HuH-7.5 (cell line): ENCODE results near the gene ATP2C2.

Experiments
- DNase-seq: peaks from one replicate; pipeline ENCODE4 v3.0.0; 2011; ENCODE audit warnings: low spot score

ATP2C2 gene

DNA sequence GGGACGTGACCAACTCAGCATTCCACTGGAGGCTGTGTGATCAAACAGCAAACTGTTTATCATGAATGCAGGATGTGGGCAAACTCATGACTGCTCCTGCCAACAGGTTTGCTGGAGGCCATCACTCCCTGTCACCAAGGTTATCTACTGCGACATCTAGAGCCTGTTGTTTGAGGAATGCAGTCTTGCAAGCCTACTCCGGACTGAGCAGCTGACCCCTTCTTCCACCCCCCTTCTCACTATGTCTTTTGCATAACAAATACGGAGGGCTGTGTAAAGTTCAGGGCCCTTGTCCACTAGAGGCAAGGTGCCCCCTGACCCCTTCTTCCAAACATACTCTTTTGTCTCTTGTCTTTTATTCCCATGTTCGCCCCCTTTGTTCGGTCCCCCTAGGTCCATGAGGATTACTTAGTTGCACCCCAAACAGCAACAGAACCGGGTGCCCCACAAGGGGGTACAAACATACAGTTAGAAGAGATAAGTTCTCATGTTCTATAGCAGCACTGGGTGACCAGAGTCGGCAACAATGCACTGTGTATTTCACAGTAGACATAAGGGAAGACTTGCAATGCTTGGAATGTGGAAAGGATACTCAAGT, 107.4 kb downstream of the ATP2C2 start:
- DNase-seq, result no peak

DNA sequence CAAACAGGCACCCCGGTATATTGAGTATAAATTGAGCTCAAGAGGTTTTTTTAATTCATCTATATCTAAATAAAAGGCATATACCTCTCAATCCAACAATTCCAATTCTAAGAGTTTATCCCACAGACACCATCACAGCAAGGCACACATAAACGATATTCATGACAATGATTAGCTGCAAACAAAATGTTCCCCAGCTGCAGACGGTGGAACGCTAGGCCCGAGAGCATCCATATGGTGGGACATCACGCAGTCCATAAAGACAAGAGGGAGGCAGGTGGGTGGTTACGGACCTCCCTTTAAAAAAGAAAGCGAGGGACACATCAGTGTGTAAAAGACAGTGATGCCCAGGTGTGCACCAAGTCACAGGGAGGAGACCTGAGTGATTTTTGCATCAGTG, 108.1 kb downstream of the ATP2C2 start:
- no peak for DNase-seq

DNA sequence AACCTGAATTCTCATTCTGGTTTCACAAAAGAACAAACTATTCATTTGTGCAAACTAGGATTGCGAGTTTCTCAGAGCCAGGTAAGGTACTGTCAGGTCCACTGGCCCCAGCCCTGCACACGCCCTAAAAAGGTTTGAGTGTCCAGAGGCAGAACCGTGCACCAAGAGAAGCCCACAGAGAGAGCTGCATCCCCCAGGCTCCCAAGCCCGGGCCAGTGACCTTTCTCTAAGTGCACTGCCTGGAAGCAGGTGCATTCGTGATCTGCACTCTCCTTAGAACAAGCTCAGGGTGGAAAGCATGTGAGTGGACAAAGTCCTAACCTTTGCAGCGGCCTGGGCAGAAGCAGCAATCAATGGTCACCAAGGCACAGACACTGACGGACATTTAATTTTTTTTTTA, 109.3 kb downstream of the ATP2C2 start:
- DNase-seq, result no peak

DNA sequence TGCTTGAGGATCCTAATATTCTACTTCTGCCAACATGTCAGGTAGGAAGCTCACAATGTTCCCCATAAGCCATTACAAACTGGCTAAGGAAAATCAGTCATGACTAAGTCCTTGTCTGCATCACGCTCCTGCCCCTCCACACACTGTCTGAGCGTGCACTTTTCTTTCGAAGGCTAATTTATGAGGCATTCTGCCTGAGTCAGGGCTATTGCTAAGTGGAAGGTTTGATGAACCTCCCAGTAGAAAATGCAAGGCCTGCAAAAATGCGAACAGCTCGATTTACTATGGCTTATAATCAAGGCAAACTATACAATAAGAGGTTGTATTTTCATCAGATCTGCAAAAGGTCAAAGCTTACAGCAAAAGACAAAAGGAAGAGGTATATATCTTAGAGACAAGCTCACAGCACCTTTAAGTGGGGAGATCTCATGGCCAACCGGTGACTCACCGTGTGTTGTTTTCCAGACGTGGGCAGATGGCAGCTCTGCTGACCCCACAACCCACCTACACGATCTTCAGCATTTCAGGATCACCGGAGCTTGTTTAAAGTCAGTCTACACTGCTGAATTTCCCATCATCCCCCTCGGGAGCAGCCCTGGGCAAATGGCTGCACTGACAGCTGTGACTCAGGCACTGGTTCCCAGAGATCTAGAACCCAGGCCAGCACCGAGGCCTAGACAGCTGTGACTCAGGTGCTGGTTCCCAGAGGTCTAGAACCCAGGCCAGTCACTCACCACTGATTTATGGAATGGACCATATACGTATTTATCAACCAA, 110.0 kb downstream of the ATP2C2 start:
- no peak for DNase-seq

DNA sequence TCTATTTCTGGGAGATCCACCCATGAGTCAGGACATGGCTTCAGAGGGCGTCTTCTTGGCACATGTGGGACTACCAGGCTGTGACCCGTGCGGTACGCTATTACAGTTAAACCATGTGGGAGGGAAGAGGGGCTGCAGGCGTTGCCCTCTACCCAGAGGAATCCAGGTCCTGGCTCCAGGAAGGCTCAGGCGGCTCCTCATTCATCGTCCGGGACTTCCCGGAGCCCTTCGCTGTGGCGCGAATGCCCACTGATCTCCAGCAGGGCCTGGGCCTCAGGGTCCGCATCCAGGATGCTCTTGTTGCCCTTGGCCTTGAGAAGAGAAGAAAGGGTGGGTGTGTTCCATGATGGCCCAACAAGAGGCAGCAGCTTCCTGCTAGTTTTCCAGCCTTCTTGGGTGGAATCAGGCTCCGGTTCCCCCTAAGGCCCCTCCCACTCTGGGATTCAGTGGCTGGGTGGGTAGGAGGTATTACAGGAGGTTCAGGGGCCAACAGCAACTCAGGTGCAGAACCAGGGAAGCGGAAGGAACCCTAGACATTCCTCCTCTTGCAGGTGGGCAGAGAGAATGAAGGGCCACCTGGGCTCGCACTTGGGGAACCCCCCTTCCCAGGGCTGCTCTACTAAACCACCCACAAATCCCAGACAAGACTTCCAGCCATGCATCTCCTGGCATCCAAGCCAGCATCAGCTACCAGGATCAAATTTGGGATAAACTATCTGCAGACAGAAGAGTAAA, 111.5 kb downstream of the ATP2C2 start:
- DNase-seq, result no peak

DNA sequence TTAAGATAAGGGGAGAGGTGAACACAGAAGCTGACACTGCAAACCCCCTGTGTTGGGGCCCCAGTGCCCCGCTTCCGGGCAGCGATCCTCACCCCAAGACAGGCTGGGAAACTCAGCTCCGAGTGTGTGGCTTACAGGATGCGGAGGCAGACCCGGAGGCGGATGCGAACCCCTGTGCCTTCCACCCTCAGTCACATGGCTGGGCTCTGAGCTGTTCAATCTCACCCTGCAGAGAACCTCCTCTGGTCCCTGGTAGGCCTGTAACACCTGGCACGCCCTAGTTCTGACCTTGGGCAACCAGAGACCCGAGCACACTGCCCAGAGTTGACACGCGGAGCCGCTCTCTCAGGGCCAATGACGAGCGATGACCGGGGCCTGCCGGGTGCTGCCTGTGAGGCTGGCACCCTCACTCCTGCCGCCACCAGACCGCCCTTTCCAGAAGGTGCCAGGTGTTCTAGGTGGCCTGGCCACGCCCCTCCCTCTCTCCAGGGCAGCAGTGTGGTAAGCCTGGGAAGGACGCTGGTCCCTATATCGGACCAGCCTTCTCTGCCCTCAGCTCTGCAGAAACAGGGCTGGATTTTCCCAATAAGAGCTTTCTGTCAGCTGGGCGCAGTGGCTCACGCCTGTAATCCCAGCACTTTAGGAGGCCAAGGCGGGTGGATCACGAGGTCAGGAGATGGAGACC, 112.9 kb downstream of the ATP2C2 start:
- DNase-seq, result no peak

DNA sequence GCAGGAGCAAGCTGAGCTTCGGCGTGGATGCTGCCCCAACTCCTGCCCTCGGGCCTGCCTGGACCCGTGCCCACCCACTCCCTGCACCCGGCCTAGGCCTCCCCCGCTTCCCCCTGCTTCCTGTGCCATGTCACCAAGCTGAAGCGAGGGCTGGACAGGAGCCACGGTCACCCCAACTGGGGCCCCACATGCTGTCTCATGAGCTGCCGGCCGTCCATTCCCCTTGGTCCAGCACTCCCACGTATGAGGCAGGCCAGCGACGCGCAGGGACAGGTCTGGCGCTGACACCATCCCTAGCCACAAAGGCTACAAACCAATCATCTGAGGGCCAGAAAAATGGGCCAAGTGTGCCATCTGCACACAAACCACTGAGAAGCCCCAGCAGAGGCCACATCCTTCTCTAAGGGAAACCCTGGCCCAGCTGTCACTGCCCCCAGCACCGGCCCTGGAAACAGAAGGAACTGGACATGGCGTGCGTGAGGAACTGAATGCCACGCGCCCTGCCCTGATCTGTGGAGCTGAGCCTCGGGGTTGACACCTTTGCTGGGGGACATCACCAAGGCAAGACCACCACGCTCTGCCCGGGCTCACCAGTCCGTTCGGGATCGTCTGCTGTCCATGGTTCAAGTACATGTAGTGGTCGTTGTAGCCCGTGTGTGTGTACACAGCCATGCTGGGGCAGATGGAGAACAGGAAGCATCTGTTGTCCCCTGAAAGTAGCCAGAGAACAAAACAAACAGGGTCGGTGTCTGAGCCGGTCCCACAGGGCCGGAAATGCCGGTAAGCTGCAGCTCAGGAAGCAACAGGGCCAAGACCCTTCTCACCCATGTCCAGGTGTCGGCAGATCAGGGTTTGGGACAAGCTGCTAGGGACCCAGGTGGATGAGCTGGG, 113.9 kb downstream of the ATP2C2 start:
- no peak for DNase-seq

DNA sequence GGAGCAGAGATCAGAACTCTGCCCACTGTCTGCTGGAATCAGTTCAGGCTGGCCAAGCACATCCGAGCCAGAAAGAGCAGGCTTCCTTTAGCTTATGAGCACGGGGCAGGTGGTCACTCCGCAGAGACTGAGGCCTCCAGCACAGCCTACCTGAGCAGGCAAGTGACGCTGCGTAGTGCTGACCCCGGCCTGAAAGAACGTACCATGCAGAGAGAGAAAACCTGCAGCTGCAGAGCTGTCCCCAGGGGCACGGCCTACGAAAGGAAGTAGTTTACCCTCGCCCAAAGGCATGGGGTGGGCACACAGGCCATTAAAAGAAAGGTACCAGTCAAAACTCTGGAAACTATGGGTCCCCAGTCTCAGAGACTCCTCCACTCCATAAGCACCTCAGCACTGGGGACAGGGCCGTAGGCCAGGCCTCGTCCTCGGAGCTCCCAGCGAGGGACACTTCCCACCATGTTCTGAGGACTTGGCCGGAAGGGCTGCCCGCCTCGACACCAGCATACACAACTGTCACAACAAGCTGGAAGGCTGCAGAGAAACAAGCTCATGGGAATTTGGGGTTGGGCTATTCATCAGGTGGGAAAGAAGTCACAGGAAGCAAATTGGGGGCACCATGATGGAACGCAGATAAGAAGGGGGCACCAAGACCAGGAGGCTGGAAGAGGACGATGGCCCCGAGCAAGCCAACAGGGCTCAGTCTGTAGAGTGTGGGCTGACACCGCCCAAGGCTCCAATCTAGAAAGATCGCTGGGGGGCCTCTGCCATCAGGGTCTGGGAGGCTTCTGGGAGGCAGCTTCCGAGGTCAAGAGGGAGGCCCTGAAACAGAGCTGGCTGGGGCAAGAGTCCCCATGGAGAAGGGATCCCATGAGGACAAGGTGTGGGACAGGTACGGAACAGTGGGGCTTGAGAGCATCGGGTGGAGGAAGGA, 114.9 kb downstream of the ATP2C2 start:
- no peak for DNase-seq

DNA sequence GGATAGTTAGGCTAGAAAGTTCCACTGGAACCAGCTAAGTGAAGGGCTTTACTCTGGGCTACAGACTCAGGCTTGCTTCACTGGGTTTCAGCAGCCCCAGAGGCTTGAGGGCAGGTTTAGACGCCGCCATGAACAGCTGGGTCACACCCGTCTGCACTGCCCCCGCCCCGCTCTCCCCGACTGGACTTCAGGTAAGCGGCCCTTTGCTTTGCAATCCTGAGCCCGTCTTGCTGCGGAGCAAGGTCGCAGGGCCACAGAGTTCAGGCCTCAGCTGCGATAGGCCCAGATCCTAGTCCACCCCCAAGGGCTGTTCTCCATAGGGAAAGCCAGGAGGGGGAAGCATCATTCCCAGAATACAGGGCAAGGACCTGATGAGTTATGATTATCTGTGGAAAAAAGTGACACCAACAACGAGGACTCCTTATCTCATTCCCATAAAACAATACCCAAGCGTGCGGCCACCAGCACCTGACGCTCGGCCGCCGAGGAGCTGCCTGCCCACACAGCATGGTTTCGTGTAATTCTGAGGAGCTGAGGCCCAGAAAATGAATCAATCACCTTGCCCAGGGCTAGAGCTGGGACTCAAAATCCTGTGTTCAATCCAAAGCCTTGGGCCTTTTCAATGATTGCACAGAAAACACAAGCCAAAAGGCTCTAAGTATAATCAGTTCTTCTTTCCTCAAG, 115.7 kb downstream of the ATP2C2 start:
- DNase-seq, result no peak

DNA sequence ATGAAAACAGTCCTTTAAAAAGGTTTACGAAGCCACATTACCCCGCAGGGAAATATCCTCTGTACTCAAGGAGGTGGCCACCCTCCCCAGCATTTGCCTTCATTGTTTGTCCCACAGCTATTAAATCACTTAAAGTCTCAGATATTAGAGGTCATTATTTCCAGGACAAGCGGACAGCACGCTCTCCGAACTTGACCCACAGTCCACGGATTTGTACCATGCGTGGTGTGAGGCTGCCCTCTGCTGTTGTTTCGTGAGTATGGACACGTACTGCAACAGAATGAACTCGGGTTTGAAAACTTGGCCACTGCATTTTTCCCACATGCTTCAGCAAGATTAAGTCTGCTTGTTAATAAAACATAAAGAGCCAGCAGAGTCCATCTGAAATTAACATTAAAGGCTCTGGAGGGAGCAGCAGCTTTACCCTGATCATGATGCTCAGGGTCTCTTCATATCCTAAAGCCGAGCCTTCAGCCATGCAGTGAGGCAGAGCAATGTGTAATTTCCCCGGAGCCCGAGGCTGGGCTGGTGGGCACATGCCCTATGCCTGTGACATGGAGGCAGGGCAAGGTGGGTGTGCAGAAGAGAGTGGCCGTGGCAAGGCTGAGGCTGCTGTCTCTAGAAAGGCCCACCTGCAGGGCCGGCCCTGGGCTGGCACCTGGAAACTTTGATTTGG, 116.4 kb downstream of the ATP2C2 start:
- DNase-seq, result peak; percentile 61

DNA sequence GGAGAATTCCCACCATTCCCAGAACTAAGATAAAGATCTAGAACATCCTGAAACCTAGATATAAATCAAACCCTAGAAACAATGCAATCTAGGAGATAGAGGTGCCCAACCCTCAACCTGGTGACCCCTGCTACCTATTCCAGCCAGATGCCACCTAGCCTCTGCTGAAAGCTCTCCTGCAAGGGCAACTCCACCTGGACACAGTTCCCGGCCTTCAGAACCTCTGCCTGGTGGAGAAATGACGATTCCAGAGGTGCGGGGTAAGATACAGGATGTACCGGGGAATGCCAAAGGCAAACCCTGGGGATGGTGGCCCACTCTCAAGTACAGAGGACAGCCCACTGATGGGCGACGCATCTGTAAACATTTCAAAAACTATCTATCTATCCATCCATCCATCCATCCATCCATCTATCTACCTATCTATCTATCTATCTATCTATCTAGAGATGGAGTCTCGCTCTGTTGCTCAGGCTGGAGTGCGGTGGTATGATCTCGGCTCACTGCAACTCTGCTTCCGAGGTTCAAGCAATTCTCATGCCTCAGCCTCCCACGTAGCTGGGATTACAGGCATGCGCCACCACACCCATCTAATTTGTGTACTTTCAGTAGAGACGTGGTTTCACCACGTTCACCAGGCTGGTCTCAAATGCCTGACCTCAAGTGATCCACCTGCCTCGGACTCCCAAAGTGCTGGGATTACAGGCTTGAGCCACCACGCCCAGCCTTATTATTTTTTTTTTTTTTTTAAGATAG, 117.1 kb downstream of the ATP2C2 start:
- DNase-seq, result no peak

DNA sequence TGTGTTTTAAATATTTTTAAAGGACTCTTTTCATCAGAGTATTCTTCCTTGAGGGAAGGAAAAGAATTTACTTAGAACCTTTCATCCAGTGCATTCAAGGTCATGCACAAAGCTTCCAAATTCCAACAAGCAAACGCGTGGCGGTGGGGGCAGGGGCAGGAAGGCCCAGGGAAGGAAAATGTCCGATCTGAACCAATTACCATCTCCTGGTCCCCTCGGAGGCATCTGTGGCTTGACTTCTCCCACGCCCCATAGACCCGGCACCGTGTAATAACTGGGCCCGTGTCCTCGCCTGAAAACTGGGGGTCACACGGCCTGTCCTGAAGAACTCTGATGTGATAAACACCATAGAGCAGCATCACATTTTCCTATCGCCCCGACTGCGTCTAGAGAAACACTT, 117.8 kb downstream of the ATP2C2 start:
- DNase-seq, result no peak

DNA sequence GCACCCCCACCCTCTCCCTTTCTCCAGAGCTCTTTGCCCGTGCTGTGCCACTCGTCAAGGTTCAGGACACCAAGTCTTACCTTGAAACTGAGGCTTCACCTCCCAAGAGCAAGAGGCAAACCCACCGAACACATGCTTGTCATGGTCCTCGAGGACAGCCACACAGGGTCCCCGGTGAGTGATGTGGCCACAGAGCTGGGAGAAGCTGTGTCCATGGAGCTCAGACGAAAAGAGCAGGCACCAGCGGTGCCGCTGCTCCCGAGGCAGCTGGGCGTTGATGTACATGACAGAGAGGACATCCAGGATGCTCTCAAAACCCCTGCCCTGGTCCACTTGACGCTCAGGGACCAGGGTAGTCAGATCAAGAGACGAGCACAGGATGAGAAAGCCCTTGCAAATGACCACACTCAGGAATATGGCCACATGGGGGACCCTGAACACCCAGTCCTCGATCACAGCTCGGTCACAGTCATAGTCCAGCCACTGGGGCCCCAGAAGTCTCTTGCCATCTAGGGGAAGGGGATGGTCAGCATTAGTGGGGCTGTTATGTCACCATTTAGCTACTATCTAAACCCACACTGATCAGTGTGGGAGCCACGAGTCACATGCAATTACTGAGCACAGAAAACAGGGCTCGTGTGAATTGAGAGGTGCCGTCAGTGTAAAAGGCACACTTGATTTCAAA, 118.4 kb downstream of the ATP2C2 start:
- DNase-seq, result no peak

DNA sequence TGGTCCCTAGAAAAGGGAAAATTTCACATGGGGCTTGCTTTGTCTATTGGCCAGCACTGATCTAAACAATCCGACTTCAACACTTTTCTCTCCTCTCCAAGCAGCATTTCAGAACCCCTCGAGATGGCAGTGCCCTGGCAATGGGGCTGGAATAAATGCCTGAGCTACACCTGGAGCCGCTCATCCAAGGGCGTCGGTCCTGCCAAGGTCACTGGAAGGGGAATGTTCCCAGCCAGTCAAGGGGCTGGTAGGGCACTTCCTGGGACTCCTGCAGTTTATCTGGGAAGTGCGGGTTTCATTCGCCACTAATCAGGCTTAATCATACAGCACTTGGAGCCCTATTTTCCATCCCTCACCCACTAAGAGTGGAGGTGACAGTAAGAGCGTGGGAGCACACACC, 119.0 kb downstream of the ATP2C2 start:
- DNase-seq, result no peak

DNA sequence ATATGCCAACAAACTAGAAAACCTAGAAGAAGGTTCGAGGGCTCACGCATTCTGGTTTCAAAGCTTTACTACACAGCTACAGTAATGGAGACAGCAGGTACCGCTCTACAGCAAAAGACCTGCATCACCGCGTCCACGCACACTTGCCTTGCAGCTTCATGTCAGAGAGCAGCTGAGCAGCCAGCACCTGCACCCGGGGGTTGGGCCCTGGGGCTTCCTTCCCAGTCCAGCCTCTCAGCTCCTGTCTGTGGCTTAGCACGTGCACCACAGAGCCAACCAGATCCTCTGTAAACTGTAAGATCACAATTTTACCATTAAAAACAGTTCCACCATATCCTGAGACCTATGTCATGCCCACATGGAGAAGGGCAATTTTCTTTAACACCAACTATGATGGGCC, 120.8 kb downstream of the ATP2C2 start:
- no peak for DNase-seq

DNA sequence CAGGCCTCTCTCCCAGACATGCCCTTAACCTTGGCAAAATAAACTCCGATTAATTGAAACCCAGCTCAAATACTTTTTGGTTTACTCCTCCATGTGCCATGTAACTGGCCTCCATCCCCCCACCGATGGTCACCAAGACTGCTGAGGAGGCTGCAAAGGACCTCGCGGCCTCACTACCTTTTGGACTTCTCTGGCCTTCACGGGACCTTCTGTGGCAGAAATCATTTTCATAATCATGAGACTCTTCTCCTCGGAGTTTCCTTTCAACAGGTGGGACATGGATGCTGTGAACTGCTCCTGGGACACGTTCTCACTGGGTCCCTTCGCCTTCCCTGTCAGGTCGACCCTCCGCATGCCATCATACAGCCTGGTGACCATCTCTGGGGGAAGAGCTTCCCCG, 127.2 kb downstream of the ATP2C2 start:
- no peak for DNase-seq

DNA sequence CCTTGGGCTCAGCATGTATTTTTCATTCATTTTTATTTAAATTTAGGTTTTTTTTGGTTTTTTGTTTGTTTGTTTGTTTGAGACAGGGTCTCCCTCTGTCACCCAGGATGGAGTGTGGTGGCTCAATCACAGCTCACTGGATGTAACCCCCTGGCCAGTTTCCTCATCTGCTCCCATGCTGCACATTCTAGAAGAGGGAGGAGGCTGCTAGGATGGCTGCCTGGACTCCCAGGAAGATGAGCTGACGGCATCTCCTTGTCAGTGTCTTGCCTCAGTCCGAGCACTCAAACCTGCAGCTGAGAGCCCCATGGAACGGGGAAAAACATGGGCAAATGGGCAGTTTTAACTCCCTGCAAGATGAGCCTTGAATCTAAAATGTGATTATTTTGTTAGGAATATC, 128.7 kb downstream of the ATP2C2 start:
- DNase-seq, result no peak
